ENCODE results near the gene TPRX1.
"Not testable (repeated sequence)": the region's sequence is repeated elsewhere in the genome, so short reads cannot be mapped to it uniquely, and the experiment has no call there.

The TPRX1 gene

GRCh38 chr19:47802521-47803043, 1.8 kb downstream of the TPRX1 start:
- DNase-seq (ENCODE audit: low read depth): no peak

- no peak for DNase-seq (ENCODE audit: low read depth)
Observed at GRCh38 chr19:47801270-47801669, 3.1 kb downstream of the TPRX1 start.

GRCh38 chr19:47798904-47799266, 5.5 kb downstream of the TPRX1 start:
- DNase-seq (ENCODE audit: low read depth): no peak

- no peak for DNase-seq (ENCODE audit: low read depth)
Observed at GRCh38 chr19:47797996-47798903, 6.1 kb downstream of the TPRX1 start.

- no peak for DNase-seq (ENCODE audit: low read depth)
Observed at GRCh38 chr19:47796785-47797184, 7.6 kb downstream of the TPRX1 start.

- DNase-seq (ENCODE audit: low read depth): no peak
Observed at GRCh38 chr19:47794526-47794925, 9.8 kb downstream of the TPRX1 start.

- no peak for DNase-seq (ENCODE audit: low read depth)
Observed at GRCh38 chr19:47792616-47793015, 11.7 kb downstream of the TPRX1 start.

GRCh38 chr19:47790398-47790814, 13.9 kb downstream of the TPRX1 start:
- peak; percentile 76 for DNase-seq (ENCODE audit: low read depth)

GRCh38 chr19:47789811-47790210, 14.5 kb downstream of the TPRX1 start:
- not testable (repeated sequence) for DNase-seq (ENCODE audit: low read depth)

GRCh38 chr19:47787307-47787706, 17.0 kb downstream of the TPRX1 start:
- DNase-seq (ENCODE audit: low read depth): not testable (repeated sequence)

GRCh38 chr19:47786566-47786965, 17.8 kb downstream of the TPRX1 start:
- DNase-seq (ENCODE audit: low read depth): no peak

- no peak for DNase-seq (ENCODE audit: low read depth)
Observed at GRCh38 chr19:47781590-47782262, 22.6 kb downstream of the TPRX1 start.

GRCh38 chr19:47780215-47780551, 24.2 kb downstream of the TPRX1 start:
- no peak for DNase-seq (ENCODE audit: low read depth)

- DNase-seq (ENCODE audit: low read depth): no peak
Observed at GRCh38 chr19:47779524-47780214, 24.7 kb downstream of the TPRX1 start.

- peak; percentile 26 for DNase-seq (ENCODE audit: low read depth)
Observed at GRCh38 chr19:47778954-47779351, 25.4 kb downstream of the TPRX1 start.

GRCh38 chr19:47778049-47778953, 26.1 kb downstream of the TPRX1 start, which contains the start of gene SELENOW:
Gene SELENOW (plus strand): TSS chr19:47778703. CDS start chr19:47778786, 83 bp downstream.
- DNase-seq (ENCODE audit: low read depth): peak; percentile 72

- not testable (repeated sequence) for DNase-seq (ENCODE audit: low read depth)
Observed at GRCh38 chr19:47777245-47778048, 26.9 kb downstream of the TPRX1 start.

GRCh38 chr19:47776568-47776967, 27.8 kb downstream of the TPRX1 start:
- DNase-seq (ENCODE audit: low read depth): no peak

- not testable (repeated sequence) for DNase-seq (ENCODE audit: low read depth)
Observed at GRCh38 chr19:47771291-47771690, 33.1 kb downstream of the TPRX1 start.

- DNase-seq (ENCODE audit: low read depth): no peak
Observed at GRCh38 chr19:47769534-47769933, 34.8 kb downstream of the TPRX1 start.

GRCh38 chr19:47768604-47769003, 35.7 kb downstream of the TPRX1 start:
- no peak for DNase-seq (ENCODE audit: low read depth)
